ENCODE results near the gene SPOUT1.
"Not testable (repeated sequence)": the region's sequence is repeated elsewhere in the genome, so short reads cannot be mapped to it uniquely, and the experiment has no call there.

SPOUT1 gene

DNA sequence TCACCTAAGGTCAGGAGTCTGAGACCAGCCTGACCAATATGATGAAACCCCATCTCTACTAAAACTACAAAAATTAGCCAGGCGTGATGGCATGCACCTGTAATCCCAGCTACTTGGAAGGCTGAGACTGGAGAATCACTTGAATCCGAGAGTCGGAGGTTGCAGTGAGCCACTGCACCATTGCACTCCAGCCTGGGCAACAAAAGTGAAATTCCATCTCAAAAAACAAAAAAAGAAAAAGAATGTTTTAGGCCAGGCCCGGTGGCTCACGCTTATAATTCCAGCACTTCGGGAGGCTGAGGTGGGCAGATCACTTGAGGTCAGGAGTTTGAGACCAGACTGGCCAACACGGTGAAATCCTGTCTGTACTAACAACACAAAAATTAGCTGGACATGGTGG is 28.9 kb upstream of the SPOUT1 start:
- H2AK5ac ChIP-seq (ENCODE audit: low read depth, low read length); H2BK5ac ChIP-seq (ENCODE audit: low read length); H4K91ac ChIP-seq (ENCODE audit: low read depth, low read length, poor library complexity); H3K4me2 ChIP-seq (ENCODE audit: insufficient read depth, low read length, poor library complexity, severe bottlenecking); H3K14ac ChIP-seq (ENCODE audit: low read length); H3K23ac ChIP-seq (ENCODE audit: low read depth, low read length, poor library complexity); H3K4me3 ChIP-seq (ENCODE audit: low read length in 2 of 2); H3K4me1 ChIP-seq (ENCODE audit: control insufficient read depth in 2 of 2, insufficient read depth in 1 of 2, low read depth in 1 of 2, low read length in 2 of 2); H3K4ac ChIP-seq (ENCODE audit: low read length); H3K36me3 ChIP-seq (replicated peaks in 1 of 2; ENCODE audit: control insufficient read depth in 2 of 2, insufficient read depth in 2 of 2, low read length in 2 of 2); H4K8ac ChIP-seq (ENCODE audit: low read depth, low read length); H3K27me3 ChIP-seq (ENCODE audit: control insufficient read depth in 3 of 3, insufficient read depth in 3 of 3, low read depth in 1 of 3, low read length in 3 of 3); H3K18ac ChIP-seq (ENCODE audit: low read length); H2BK15ac ChIP-seq (ENCODE audit: low read length); H2BK12ac ChIP-seq (ENCODE audit: low read length); DNase-seq (ENCODE audit: low spot score); H2AFZ ChIP-seq (ENCODE audit: low read length); H2BK120ac ChIP-seq (ENCODE audit: low read depth, low read length); H3K9me3 ChIP-seq (replicated peaks in 1 of 2; ENCODE audit: control insufficient read depth in 2 of 2, insufficient read depth in 1 of 2, low read depth in 1 of 2, low read length in 2 of 2); H3K9ac ChIP-seq (ENCODE audit: low read depth, low read length, poor library complexity); H3K27ac ChIP-seq (replicated peaks; ENCODE audit: low read length); H3K79me1 ChIP-seq (ENCODE audit: low read depth, low read length): not testable (repeated sequence)
- no CpG with 5 or more reads among the region's 7 CpGs for WGBS, 2 donors (ENCODE audit: extremely low coverage in 2 of 2, insufficient read length in 2 of 2, insufficient replicate concordance in 1 of 2)

DNA sequence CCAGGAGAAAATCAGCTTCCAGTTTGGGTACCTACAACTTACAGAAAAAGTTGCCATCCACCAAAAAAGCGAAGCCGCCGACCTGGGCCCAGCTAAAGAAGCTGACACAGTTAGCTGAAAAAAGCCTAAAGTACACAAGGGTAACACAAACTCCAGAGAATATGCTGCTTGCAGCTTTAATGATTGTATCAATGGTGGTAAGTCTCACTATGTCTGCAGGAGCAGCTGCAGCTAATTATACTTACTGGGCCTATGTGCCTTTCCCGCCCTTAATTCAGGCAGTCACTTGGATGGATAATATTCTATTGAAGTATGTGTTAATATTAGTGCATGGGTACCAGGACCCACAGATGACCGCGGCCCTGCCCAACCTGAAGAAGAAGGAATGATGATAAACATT is 24.9 kb upstream of the SPOUT1 start:
- H3K18ac ChIP-seq (ENCODE audit: low read length); H3K27me3 ChIP-seq (ENCODE audit: control insufficient read depth in 3 of 3, insufficient read depth in 3 of 3, low read depth in 1 of 3, low read length in 3 of 3); H2BK5ac ChIP-seq (ENCODE audit: low read length); H2BK12ac ChIP-seq (ENCODE audit: low read length); H3K36me3 ChIP-seq (replicated peaks in 1 of 2; ENCODE audit: control insufficient read depth in 2 of 2, insufficient read depth in 2 of 2, low read length in 2 of 2); H3K23ac ChIP-seq (ENCODE audit: low read depth, low read length, poor library complexity); H2AK5ac ChIP-seq (ENCODE audit: low read depth, low read length); H2AFZ ChIP-seq (ENCODE audit: low read length); H3K9ac ChIP-seq (ENCODE audit: low read depth, low read length, poor library complexity); H2BK15ac ChIP-seq (ENCODE audit: low read length); DNase-seq (ENCODE audit: low spot score); H3K14ac ChIP-seq (ENCODE audit: low read length); H3K79me1 ChIP-seq (ENCODE audit: low read depth, low read length); H4K8ac ChIP-seq (ENCODE audit: low read depth, low read length); H4K91ac ChIP-seq (ENCODE audit: low read depth, low read length, poor library complexity); H3K27ac ChIP-seq (replicated peaks; ENCODE audit: low read length); H2BK120ac ChIP-seq (ENCODE audit: low read depth, low read length); H3K4me1 ChIP-seq (ENCODE audit: control insufficient read depth in 2 of 2, insufficient read depth in 1 of 2, low read depth in 1 of 2, low read length in 2 of 2); H3K9me3 ChIP-seq (replicated peaks in 1 of 2; ENCODE audit: control insufficient read depth in 2 of 2, insufficient read depth in 1 of 2, low read depth in 1 of 2, low read length in 2 of 2); H3K4me3 ChIP-seq (ENCODE audit: low read length in 2 of 2); H3K4me2 ChIP-seq (ENCODE audit: insufficient read depth, low read length, poor library complexity, severe bottlenecking); H3K4ac ChIP-seq (ENCODE audit: low read length): not testable (repeated sequence)
- WGBS, 2 donors (ENCODE audit: extremely low coverage in 2 of 2, insufficient read length in 2 of 2, insufficient replicate concordance in 1 of 2): no CpG with 5 or more reads among the region's 6 CpGs

DNA sequence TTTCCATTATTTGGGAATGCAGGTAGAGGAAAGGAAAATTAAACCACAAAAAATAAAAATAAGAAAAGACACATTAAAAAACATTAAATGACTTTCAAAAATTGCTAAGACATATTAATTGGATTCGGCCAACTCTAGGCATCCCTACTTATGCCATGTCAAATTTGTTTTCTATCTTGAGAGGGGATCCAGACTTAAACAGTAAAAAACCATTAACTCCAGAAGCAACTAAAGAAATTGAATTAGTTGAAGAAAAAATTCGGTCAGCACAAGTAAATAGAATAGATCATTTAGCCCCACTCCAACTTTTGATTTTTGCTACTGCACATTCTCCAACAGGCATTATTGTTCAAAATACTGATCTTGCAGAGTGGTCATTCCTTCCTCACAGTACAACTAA is 23.1 kb upstream of the SPOUT1 start:
- not testable (repeated sequence) for H2AK5ac ChIP-seq (ENCODE audit: low read depth, low read length); H4K91ac ChIP-seq (ENCODE audit: low read depth, low read length, poor library complexity)
- WGBS, 2 donors (ENCODE audit: extremely low coverage in 2 of 2, insufficient read length in 2 of 2, insufficient replicate concordance in 1 of 2): no CpG with 5 or more reads among the region's 2 CpGs

DNA sequence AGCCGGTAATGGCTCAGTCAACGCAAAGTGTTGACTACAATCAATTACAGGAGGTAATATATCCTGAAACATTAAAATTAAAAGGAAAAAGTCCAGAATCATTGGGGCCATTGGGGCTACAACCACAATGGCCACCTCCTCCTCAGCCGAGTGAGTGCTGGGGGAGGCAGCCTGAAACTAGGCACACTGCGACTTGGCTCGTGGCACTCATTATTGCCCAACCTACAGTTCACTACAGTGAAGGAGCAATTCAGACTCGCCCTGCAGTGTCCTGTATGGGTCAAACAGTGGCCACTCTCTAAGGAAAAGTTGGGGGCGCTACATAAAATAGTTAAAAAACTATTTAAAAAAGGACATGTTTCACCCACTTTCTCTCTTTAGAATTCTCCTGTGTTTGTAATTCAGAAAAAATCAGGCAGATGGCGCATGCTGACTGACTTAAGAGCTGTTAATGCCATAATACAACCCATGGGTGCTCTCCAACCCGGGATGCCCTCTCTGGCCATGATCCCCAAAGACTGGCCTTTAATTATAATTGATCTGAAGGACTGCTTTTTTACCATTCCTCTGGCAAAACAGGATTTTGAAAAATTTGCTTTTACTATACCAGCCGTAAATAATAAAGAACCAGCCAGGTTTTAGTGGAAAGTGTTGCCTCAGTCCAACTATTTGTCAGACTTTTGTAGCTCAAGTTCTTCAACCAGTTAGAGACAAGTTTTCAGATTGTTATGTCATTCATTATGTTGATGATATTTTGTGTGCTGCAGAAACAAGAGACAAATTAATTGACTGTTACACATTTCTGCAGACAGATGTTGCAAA is 22.4 kb upstream of the SPOUT1 start:
- not testable (repeated sequence) for H3K4me1 ChIP-seq (ENCODE audit: control insufficient read depth in 2 of 2, insufficient read depth in 1 of 2, low read depth in 1 of 2, low read length in 2 of 2); H2AFZ ChIP-seq (ENCODE audit: low read length); H3K14ac ChIP-seq (ENCODE audit: low read length); H3K9ac ChIP-seq (ENCODE audit: low read depth, low read length, poor library complexity); H3K18ac ChIP-seq (ENCODE audit: low read length); H4K91ac ChIP-seq (ENCODE audit: low read depth, low read length, poor library complexity); H2BK5ac ChIP-seq (ENCODE audit: low read length); H3K9me3 ChIP-seq (replicated peaks in 1 of 2; ENCODE audit: control insufficient read depth in 2 of 2, insufficient read depth in 1 of 2, low read depth in 1 of 2, low read length in 2 of 2); H2BK120ac ChIP-seq (ENCODE audit: low read depth, low read length); H3K4me2 ChIP-seq (ENCODE audit: insufficient read depth, low read length, poor library complexity, severe bottlenecking); H3K36me3 ChIP-seq (replicated peaks in 1 of 2; ENCODE audit: control insufficient read depth in 2 of 2, insufficient read depth in 2 of 2, low read length in 2 of 2); H4K8ac ChIP-seq (ENCODE audit: low read depth, low read length); H3K4ac ChIP-seq (ENCODE audit: low read length); H3K27ac ChIP-seq (replicated peaks; ENCODE audit: low read length); H3K23ac ChIP-seq (ENCODE audit: low read depth, low read length, poor library complexity); H3K4me3 ChIP-seq (ENCODE audit: low read length in 2 of 2); H2BK15ac ChIP-seq (ENCODE audit: low read length); DNase-seq (ENCODE audit: low spot score); H2AK5ac ChIP-seq (ENCODE audit: low read depth, low read length); H3K79me1 ChIP-seq (ENCODE audit: low read depth, low read length); H2BK12ac ChIP-seq (ENCODE audit: low read length); H3K27me3 ChIP-seq (ENCODE audit: control insufficient read depth in 3 of 3, insufficient read depth in 3 of 3, low read depth in 1 of 3, low read length in 3 of 3)
- WGBS, 2 donors (ENCODE audit: extremely low coverage in 2 of 2, insufficient read length in 2 of 2, insufficient replicate concordance in 1 of 2): no CpG with 5 or more reads among the region's 10 CpGs

More for the DNA sequence above, 23.1 kb upstream of the SPOUT1 start:
- H3K9ac ChIP-seq (ENCODE audit: low read depth, low read length, poor library complexity); H3K14ac ChIP-seq (ENCODE audit: low read length); H3K4ac ChIP-seq (ENCODE audit: low read length); H4K8ac ChIP-seq (ENCODE audit: low read depth, low read length); H3K9me3 ChIP-seq (replicated peaks in 1 of 2; ENCODE audit: control insufficient read depth in 2 of 2, insufficient read depth in 1 of 2, low read depth in 1 of 2, low read length in 2 of 2); H3K4me3 ChIP-seq (ENCODE audit: low read length in 2 of 2); H3K27ac ChIP-seq (replicated peaks; ENCODE audit: low read length); H3K4me2 ChIP-seq (ENCODE audit: insufficient read depth, low read length, poor library complexity, severe bottlenecking); H3K27me3 ChIP-seq (ENCODE audit: control insufficient read depth in 3 of 3, insufficient read depth in 3 of 3, low read depth in 1 of 3, low read length in 3 of 3); H3K36me3 ChIP-seq (replicated peaks in 1 of 2; ENCODE audit: control insufficient read depth in 2 of 2, insufficient read depth in 2 of 2, low read length in 2 of 2); H3K79me1 ChIP-seq (ENCODE audit: low read depth, low read length); H2BK12ac ChIP-seq (ENCODE audit: low read length); H3K23ac ChIP-seq (ENCODE audit: low read depth, low read length, poor library complexity); H2BK120ac ChIP-seq (ENCODE audit: low read depth, low read length); H2BK5ac ChIP-seq (ENCODE audit: low read length); H2AFZ ChIP-seq (ENCODE audit: low read length); H3K18ac ChIP-seq (ENCODE audit: low read length); DNase-seq (ENCODE audit: low spot score); H2BK15ac ChIP-seq (ENCODE audit: low read length); H3K4me1 ChIP-seq (ENCODE audit: control insufficient read depth in 2 of 2, insufficient read depth in 1 of 2, low read depth in 1 of 2, low read length in 2 of 2): not testable (repeated sequence)

Measured in neuronal stem cell (in vitro differentiated cells).